GM18907 (cell line): ENCODE data around the gene CCDC61.

ENCODE experiments used
- ATAC-seq: cut with Tn5 transposase; IDR thresholded peaks from one replicate; pipeline ENCODE4 v1.9.1; 2021; ENCODE audit warnings: mild to moderate bottlenecking, moderate library complexity; ENCODE audit not compliant: unreplicated experiment

CCDC61 gene

GRCh38 chr19:45973553-45974338 is 21.5 kb upstream of the CCDC61 start, which contains the start of gene NOVA2:
NOVA2 (minus strand) TSS chr19:45973865; CDS start chr19:45973351, 514 bp downstream.
- ATAC-seq: no peak

- no peak for ATAC-seq
Measured at GRCh38 chr19:45975306-45976070, 19.8 kb upstream of the CCDC61 start.

- no peak for ATAC-seq
Measured at GRCh38 chr19:45976178-45976577, 19.1 kb upstream of the CCDC61 start.

- ATAC-seq: no peak
Measured at GRCh38 chr19:45978156-45978555, 17.1 kb upstream of the CCDC61 start.

GRCh38 chr19:45981350-45981749 is 13.9 kb upstream of the CCDC61 start:
- ATAC-seq: no peak

GRCh38 chr19:45985321-45985720 is 9.9 kb upstream of the CCDC61 start:
- no peak for ATAC-seq

- no peak for ATAC-seq
Measured at GRCh38 chr19:45990113-45990728, 5.0 kb upstream of the CCDC61 start.

GRCh38 chr19:45994456-45994997 is 740 bp upstream of the CCDC61 start:
- peak; percentile 1 for ATAC-seq

GRCh38 chr19:45995715-45996385 is 583 bp downstream of the CCDC61 start:
- ATAC-seq: no peak

GRCh38 chr19:45996933-45997332 is 1.7 kb downstream of the CCDC61 start:
- ATAC-seq: no peak

- ATAC-seq: no peak
Measured at GRCh38 chr19:45998834-45999233, 3.6 kb downstream of the CCDC61 start.

- no peak for ATAC-seq
Measured at GRCh38 chr19:45999653-46000121, 4.4 kb downstream of the CCDC61 start.

GRCh38 chr19:46000491-46001246 is 5.4 kb downstream of the CCDC61 start:
- ATAC-seq: no peak

- ATAC-seq: no peak
Measured at GRCh38 chr19:46002678-46003275, 7.5 kb downstream of the CCDC61 start.

GRCh38 chr19:46006411-46006810 is 11.1 kb downstream of the CCDC61 start:
- ATAC-seq: no peak

- ATAC-seq: no peak
Measured at GRCh38 chr19:46009530-46010510, 14.6 kb downstream of the CCDC61 start.

GRCh38 chr19:46014534-46014933 is 19.3 kb downstream of the CCDC61 start:
- ATAC-seq: no peak

- no peak for ATAC-seq
Measured at GRCh38 chr19:46014941-46015686, 19.8 kb downstream of the CCDC61 start.
